OCI-LY3 (cell line): Measurements from ENCODE around the gene RBMS3.
A peak's percentile ranks its signal among the peaks of the same experiment; 100 is the strongest.

Experiments
- H2AFZ ChIP-seq: fragments of 200-600, 300-600 bp; shearing (Covaris generic); 2 replicates; pipeline ENCODE4 v1.6.0; 2014; ENCODE audit warnings: antibody characterized with exemption, low read depth, low read length
- H3K27ac ChIP-seq: fragments of 200-600, 300-600 bp; sonication (generic); 2 replicates; pipeline ENCODE4 v1.5.1; 2014; ENCODE audit warnings: mild to moderate bottlenecking, low read length, moderate library complexity, mixed read lengths
- H3K27me3 ChIP-seq: fragments of 200-600, 300-600 bp; sonication (generic); 2 replicates; pipeline ENCODE4 v1.6.1; 2014; ENCODE audit warnings: low read depth, low read length, mixed read lengths
- H3K36me3 ChIP-seq: fragments of 200-600, 300-600 bp; sonication (generic); replicated peaks from 2 replicates; pipeline ENCODE3; 2014; ENCODE audit warnings: low read depth, low read length, mixed read lengths
- H3K4me1 ChIP-seq: fragments of 300-600, 200-600 bp; sonication (generic); 2 replicates; pipeline ENCODE4 v1.6.1; 2014; ENCODE audit warnings: low read length, mixed read lengths
- H3K4me2 ChIP-seq: fragments of 200-600, 300-600 bp; sonication (generic); 2 replicates; pipeline ENCODE4 v1.6.1; 2014; ENCODE audit warnings: low read length, mixed read lengths
- H3K4me3 ChIP-seq: fragments of 300-600, 200-600 bp; sonication (generic); 2 replicates; pipeline ENCODE4 v1.5.1; 2014; ENCODE audit warnings: antibody characterized with exemption, mild to moderate bottlenecking, low read length, moderate library complexity
- H3K79me2 ChIP-seq: fragments of 300-600, 200-600 bp; shearing (Covaris generic); 2 replicates; pipeline ENCODE4 v1.6.1; 2014; ENCODE audit warnings: mild to moderate bottlenecking, low read length, mixed read lengths
- H3K9ac ChIP-seq: fragments of 300-600, 200-600 bp; shearing (Covaris generic); 2 replicates; pipeline ENCODE4 v1.6.0; 2014; ENCODE audit warnings: mild to moderate bottlenecking, low read length, moderate library complexity
- H3K9me3 ChIP-seq: fragments of 200-600, 300-600 bp; shearing (Covaris generic); 2 replicates; pipeline ENCODE4 v1.6.1; 2014; ENCODE audit warnings: low read length, mixed read lengths; ENCODE audit not compliant: insufficient read depth
- H4K20me1 ChIP-seq: fragments of 200-600, 300-600 bp; sonication (generic); 2 replicates; pipeline ENCODE4 v1.6.1; 2016; ENCODE audit warnings: low read length, mixed read lengths; ENCODE audit not compliant: insufficient read depth
- EZH2phosphoT487 ChIP-seq: fragments of 200-600 bp; shearing (Covaris generic); IDR thresholded peaks from 2 replicates; pipeline ENCODE4 v1.6.1; 2018; ENCODE audit warnings: antibody characterized with exemption, mixed run types, low read depth
- TF ChIP-seq, protein P1 (sequence below): fragments of 200-600, 300-600 bp; sonication (generic); IDR thresholded peaks from 2 replicates; pipeline ENCODE4 v1.5.1; 2014; ENCODE audit warnings: antibody characterized with exemption, low read length, low read depth

RBMS3 gene

DNA sequence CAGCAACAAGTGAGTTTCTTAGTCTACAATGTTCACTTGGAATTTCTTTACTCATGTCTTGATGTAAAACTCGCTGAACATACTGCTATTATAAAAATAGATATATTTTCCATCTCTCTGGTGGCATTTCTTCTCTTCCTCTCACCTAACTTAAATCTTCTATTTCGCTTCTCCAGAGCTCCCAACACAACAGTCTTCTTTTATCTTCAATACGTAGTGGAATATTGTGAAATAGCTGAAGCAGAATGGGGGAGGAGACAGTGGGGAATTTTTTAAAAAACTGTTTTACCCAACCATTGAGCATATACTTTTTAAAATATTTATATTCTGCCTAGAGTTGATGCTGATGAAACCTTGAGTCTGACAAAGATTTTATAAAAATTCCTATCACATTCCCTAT lies 548.5 kb downstream of the RBMS3 start:
- TF ChIP-seq EZH2phosphoT487 = no peak
- TF ChIP-seq, protein P1, sequence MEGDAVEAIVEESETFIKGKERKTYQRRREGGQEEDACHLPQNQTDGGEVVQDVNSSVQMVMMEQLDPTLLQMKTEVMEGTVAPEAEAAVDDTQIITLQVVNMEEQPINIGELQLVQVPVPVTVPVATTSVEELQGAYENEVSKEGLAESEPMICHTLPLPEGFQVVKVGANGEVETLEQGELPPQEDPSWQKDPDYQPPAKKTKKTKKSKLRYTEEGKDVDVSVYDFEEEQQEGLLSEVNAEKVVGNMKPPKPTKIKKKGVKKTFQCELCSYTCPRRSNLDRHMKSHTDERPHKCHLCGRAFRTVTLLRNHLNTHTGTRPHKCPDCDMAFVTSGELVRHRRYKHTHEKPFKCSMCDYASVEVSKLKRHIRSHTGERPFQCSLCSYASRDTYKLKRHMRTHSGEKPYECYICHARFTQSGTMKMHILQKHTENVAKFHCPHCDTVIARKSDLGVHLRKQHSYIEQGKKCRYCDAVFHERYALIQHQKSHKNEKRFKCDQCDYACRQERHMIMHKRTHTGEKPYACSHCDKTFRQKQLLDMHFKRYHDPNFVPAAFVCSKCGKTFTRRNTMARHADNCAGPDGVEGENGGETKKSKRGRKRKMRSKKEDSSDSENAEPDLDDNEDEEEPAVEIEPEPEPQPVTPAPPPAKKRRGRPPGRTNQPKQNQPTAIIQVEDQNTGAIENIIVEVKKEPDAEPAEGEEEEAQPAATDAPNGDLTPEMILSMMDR = no peak
- Histone ChIP-seq H3K27me3 (no peaks in the 10 kb centered on the region), H3K36me3 (no peaks in the 10 kb centered on the region), H3K9ac (no peak overlapping the region), H2AFZ (no peak overlapping the region), H3K4me1 (peaks cover 3% of the 10 kb centered on the region; the same call in 1 of the 2 replicates), H3K4me2 (no peak overlapping the region), H4K20me1 (no peaks in the 10 kb centered on the region), H3K9me3 (0 out of 2 replicates have a peak, but pooled peaks cover 8% of the 10 kb centered on the region), H3K79me2 (no peaks in the 10 kb centered on the region), H3K27ac (no peak overlapping the region), H3K4me3 (no peak overlapping the region)

DNA sequence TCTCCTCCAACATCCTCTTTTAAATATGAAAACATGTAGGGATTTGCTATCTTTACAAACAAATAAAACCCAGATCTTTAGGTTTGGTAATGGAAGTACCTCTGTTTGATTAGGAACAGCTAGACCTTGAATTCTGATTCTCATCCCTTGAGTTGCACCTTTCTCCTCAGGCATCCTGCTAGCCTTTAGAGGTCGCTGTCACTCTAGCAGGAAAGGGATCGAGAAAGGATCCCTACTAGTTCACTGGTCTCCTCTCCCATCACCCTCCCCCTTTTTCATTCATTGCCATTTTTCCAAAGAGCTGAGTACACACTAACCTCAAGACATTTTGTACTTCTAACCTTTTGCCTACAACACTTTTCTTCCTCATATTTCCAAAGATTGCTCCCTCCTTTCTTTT lies 569.8 kb downstream of the RBMS3 start:
- TF ChIP-seq, protein P1 = peak; percentile 50
- no peak for TF ChIP-seq EZH2phosphoT487
- no peaks in the 10 kb centered on the region for H3K79me2 ChIP-seq
- H2AFZ ChIP-seq = no peak overlapping the region
- H3K4me1 ChIP-seq = no peaks in the 10 kb centered on the region
- no peaks in the 10 kb centered on the region for H3K36me3 ChIP-seq
- H3K9me3 ChIP-seq = no peaks in the 10 kb centered on the region
- H3K4me3 ChIP-seq = no peak overlapping the region
- no peak overlapping the region for H3K9ac ChIP-seq
- H3K27ac ChIP-seq = no peak overlapping the region
- no peaks in the 10 kb centered on the region for H4K20me1 ChIP-seq
- no peaks in the 10 kb centered on the region for H3K27me3 ChIP-seq
- no peak overlapping the region for H3K4me2 ChIP-seq

DNA sequence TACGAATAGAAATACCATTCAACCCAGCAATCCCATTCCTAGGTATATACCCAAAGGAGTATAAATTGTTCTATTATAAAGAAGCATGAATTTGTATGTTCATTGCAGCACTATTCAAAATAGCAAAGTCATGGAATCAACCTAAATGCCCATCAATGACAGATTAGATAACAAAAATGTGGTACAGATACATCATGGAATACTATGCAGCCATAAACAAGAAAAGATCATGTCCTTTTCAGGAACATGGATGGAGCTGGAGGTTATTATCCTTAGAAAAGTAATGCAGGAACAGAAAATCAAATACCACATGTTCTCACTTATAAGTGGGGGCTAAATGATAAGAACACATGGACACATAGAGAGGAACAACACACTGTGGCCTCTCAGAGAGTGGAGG lies 571.9 kb downstream of the RBMS3 start:
- no peaks in the 10 kb centered on the region for H4K20me1 ChIP-seq
- H3K36me3 ChIP-seq = no peaks in the 10 kb centered on the region
- no peak overlapping the region for H3K4me2 ChIP-seq
- no peak overlapping the region for H2AFZ ChIP-seq
- no peak overlapping the region for H3K4me3 ChIP-seq
- H3K9me3 ChIP-seq = no peaks in the 10 kb centered on the region
- no peaks in the 10 kb centered on the region for H3K27me3 ChIP-seq
- no peak overlapping the region for H3K9ac ChIP-seq
- H3K4me1 ChIP-seq = no peaks in the 10 kb centered on the region
- no peak for TF ChIP-seq EZH2phosphoT487
- TF ChIP-seq, protein P1 = no peak
- no peaks in the 10 kb centered on the region for H3K79me2 ChIP-seq
- no peak overlapping the region for H3K27ac ChIP-seq

DNA sequence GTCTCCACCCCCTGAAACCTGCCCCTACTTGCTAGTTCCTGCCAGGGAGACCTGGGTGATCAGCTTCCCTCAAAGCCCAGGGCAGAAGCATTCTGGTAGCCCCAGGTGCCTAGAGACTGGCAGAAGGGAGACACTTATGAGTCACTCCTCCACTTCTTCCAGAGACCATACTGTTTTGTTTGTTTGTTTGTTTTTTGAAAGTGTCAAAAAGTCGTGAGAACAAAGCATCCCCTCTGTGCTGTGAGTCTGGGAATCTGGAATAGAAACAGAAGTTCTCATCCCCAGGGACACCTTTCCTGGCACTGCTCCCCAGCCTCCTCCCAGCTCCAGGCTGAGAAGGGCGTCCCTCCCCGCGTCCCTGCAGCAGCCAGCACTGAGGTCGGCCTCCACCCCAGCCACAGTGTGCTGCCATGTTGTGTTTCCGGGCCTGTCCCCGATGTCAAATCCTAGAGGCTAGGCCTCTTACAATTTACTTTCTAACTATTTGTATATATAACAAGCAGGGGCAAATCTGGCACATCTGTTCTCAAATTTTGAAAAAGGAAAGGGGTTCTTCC lies 573.0 kb downstream of the RBMS3 start:
- Histone ChIP-seq H3K4me2 (no peak overlapping the region), H2AFZ (no peak overlapping the region), H3K4me1 (no peaks in the 10 kb centered on the region), H4K20me1 (no peaks in the 10 kb centered on the region), H3K4me3 (no peak overlapping the region), H3K79me2 (no peaks in the 10 kb centered on the region), H3K9ac (no peak overlapping the region), H3K27ac (no peak overlapping the region), H3K27me3 (no peaks in the 10 kb centered on the region), H3K9me3 (no peaks in the 10 kb centered on the region), H3K36me3 (no peaks in the 10 kb centered on the region)
- TF ChIP-seq EZH2phosphoT487 = no peak
- TF ChIP-seq, protein P1 = no peak
